ENCODE measurements around the gene CCDC97. TPM values are rescaled to one million over a fixed set of nuclear protein-coding genes. Genes with fewer than 3 reads are reported as not detected.

CCDC97 gene
- total RNA-seq, 1 donor from 2014 or later = 8.9 TPM

DNA sequence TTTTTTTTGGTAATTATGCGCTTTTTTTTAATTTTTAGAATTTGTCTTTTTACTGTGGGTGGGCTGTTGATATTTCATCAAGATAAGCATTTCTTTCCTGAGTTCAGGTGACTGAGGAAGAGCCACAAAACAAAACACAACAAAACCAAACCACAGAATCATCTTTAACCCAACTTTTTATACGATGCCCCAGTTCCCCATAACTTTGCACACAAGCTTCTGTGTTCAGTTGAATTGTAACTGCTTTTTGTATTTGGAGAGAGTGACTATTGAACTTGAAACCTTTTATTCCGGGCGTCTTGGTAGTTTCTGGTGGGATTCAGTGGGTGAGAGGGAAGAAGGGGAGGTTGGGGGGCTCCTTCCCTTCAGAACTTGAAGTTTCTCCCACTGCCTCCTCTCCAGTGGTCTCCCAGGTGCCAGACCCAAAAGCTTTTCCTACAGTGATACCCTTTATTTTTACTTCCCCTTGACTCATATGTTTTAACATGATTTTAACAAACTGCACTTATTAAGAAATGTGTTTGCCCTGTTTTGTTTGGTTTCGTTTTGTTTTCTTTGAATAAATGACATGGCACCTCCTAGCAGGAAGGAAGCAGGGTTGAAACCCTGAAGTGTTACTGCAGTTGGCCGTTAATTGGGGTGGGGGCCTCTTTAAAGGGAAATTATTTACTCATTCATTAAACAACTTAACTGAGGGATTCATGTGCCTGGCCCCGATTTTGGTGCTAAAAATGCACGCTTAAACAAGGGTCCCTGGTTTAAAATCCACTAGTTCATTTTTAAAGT, 2.7 kb upstream of the CCDC97 start:
- peaks cover 46 to 54% (median 47%) of the 10 kb centered on the region in 3 donors for H3K36me3 ChIP-seq (ENCODE audit: control insufficient read depth in 3 of 3, insufficient read depth in 3 of 3, low read length in 3 of 3)

GRCh38 chr19:41307954-41308449, 2.0 kb upstream of the CCDC97 start:
- Histone ChIP-seq H3K27me3 (ENCODE audit: control insufficient read depth in 3 of 3, insufficient read depth in 3 of 3, low read length in 3 of 3) (no peaks in the 10 kb centered on the region), H3K4me3 (ENCODE audit: low read length in 3 of 3) (peak overlapping the region in 1 of 3 donors; percentile 41), H3K9ac (ENCODE audit: low read depth in 1 of 3, low read length in 3 of 3) (peak overlapping the region; percentile 8 to 98 (median 66)), H3K9me3 (ENCODE audit: control insufficient read depth in 3 of 3, low read length in 3 of 3) (no peaks in the 10 kb centered on the region), H3K27ac (ENCODE audit: low read depth, low read length) (peak overlapping the region; percentile 91), H3K36me3 (ENCODE audit: control insufficient read depth in 3 of 3, insufficient read depth in 3 of 3, low read length in 3 of 3) (peaks cover 47 to 53% (median 48%) of the 10 kb centered on the region in 3 donors), H3K4me1 (ENCODE audit: control insufficient read depth in 3 of 3, insufficient read depth in 3 of 3, low read length in 3 of 3) (peaks cover 40 to 46% (median 43%) of the 10 kb centered on the region in 3 donors)

More for the DNA sequence above, 2.7 kb upstream of the CCDC97 start:
- no peaks in the 10 kb centered on the region for H3K27me3 ChIP-seq (ENCODE audit: control insufficient read depth in 3 of 3, insufficient read depth in 3 of 3, low read length in 3 of 3)
- H3K9ac ChIP-seq (ENCODE audit: low read depth in 1 of 3, low read length in 3 of 3) = peak overlapping the region in 2 of 3 donors; percentile 8 to 98
- H3K4me1 ChIP-seq (ENCODE audit: control insufficient read depth in 3 of 3, insufficient read depth in 3 of 3, low read length in 3 of 3) = peaks cover 37 to 40% (median 39%) of the 10 kb centered on the region in 3 donors
- H3K9me3 ChIP-seq (ENCODE audit: control insufficient read depth in 3 of 3, low read length in 3 of 3) = no peaks in the 10 kb centered on the region
- no peak overlapping the region for H3K4me3 ChIP-seq (ENCODE audit: low read length in 3 of 3)
- peak overlapping the region; percentile 91 for H3K27ac ChIP-seq (ENCODE audit: low read depth, low read length)

DNA sequence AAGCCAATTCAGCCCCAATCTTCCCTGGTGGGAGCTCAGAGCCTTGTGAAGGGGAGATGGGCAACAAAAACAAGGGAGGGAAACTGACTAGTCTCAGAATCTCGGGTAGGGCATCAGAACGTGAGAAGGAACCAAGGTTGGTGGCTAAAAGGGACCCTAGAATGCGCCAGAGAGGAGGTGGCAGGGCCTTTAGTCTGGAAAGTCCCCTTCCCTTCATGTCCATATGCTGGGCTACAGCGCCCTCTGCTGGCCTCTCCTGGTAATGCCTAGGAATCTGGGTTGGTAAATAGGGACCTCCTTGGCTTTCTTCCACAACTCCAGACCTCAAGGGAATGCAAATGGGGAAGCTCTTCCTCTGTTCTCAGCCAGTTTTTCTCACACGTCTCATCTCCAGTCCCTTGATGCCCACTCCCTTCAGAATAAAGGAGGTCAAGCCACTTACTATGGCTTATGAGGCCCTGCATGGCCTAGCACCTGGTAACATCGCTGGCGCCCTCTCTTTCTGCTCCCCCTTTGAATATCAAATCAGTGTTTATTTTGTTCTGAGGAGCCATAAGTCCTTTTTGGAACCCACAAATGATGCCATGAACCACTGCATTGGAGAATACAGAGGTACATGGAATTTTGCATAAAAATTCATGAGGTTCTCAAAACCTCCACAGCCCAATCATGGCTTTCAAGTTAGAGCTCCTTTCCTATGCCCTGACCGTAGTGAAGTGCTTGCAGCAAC, 1.4 kb upstream of the CCDC97 start:
- peaks cover 40 to 49% (median 46%) of the 10 kb centered on the region in 3 donors for H3K4me1 ChIP-seq (ENCODE audit: control insufficient read depth in 3 of 3, insufficient read depth in 3 of 3, low read length in 3 of 3)
- H3K36me3 ChIP-seq (ENCODE audit: control insufficient read depth in 3 of 3, insufficient read depth in 3 of 3, low read length in 3 of 3) = peaks cover 47 to 54% (median 49%) of the 10 kb centered on the region in 3 donors
- H3K27me3 ChIP-seq (ENCODE audit: control insufficient read depth in 3 of 3, insufficient read depth in 3 of 3, low read length in 3 of 3) = no peaks in the 10 kb centered on the region
- H3K9me3 ChIP-seq (ENCODE audit: control insufficient read depth in 3 of 3, low read length in 3 of 3) = no peaks in the 10 kb centered on the region
- H3K9ac ChIP-seq (ENCODE audit: low read depth in 1 of 3, low read length in 3 of 3) = peak overlapping the region; percentile 82 to 98 (median 92)
- H3K4me3 ChIP-seq (ENCODE audit: low read length in 3 of 3) = peak overlapping the region; percentile 84 to 98 (median 91)
- H3K27ac ChIP-seq (ENCODE audit: low read depth, low read length) = peak overlapping the region; percentile 91

DNA sequence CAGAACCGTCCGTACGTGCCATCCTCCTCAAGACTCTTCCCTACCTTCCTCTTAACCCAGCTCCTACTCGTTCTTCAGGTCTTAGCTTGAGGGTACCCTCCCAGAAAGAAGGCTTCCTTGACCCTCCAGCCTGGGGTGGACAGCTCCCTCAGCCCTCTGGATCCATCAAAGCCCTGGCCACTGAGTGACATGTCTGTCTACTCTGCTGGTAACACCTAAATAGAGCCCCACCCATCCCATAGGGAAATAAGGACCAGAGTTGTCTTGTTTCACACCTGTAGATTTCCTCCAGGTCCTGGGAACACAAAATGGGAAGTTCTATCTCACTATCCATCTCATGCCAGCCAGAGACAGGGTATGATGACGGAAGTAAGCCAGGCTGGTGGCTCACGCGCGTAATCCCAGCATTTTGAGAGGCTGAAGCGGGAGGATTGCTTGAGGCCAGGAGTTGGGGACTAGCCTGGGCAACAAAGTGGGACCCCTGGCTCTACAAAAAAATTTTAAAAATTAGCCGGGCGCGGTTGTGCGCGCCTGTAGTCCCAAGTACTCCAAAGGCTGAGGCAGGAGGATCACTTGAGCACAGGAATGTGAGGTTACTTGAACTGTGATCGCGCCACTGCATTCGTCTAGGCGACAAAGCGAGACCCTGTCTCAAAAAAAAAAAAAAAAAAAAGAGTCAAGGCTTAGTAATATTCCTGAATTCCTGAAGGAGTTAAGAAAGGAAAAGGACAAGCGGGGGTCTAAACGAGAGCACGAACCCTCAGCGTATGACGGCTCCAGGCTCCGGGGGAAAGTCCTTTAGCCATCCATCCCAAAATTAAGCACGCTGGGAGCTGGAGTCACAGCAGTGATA, 566 bp upstream of the CCDC97 start:
- peak overlapping the region; percentile 82 to 98 (median 92) for H3K9ac ChIP-seq (ENCODE audit: low read depth in 1 of 3, low read length in 3 of 3)
- H3K9me3 ChIP-seq (ENCODE audit: control insufficient read depth in 3 of 3, low read length in 3 of 3) = no peaks in the 10 kb centered on the region
- H3K27me3 ChIP-seq (ENCODE audit: control insufficient read depth in 3 of 3, insufficient read depth in 3 of 3, low read length in 3 of 3) = no peaks in the 10 kb centered on the region
- H3K27ac ChIP-seq (ENCODE audit: low read depth, low read length) = peak overlapping the region; percentile 91
- H3K4me1 ChIP-seq (ENCODE audit: control insufficient read depth in 3 of 3, insufficient read depth in 3 of 3, low read length in 3 of 3) = peaks cover 40 to 49% (median 44%) of the 10 kb centered on the region in 3 donors
- H3K4me3 ChIP-seq (ENCODE audit: low read length in 3 of 3) = peak overlapping the region; percentile 84 to 98 (median 91)
- peaks cover 39 to 49% (median 41%) of the 10 kb centered on the region in 3 donors for H3K36me3 ChIP-seq (ENCODE audit: control insufficient read depth in 3 of 3, insufficient read depth in 3 of 3, low read length in 3 of 3)

DNA sequence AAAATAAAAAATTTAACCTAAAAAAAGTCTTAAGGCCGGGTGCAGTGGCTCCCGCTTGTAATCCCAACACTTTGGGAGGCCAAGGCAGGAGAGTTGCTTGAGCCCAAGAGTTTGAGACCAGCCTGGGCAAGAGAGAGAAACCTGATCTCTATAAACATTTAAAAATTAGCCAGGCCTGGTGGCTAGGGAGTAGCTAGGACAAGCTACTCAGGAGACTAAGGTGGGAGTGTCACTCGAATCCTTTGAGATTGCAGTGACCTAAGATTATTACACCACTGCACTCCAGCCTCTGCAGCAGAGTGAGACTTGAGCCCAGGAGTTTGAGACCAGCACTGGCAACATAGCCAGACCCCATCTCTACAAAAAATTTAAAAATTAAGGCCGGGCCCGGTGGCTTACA, 1.1 kb downstream of the CCDC97 start:
- Histone ChIP-seq H3K27me3 (ENCODE audit: control insufficient read depth in 3 of 3, insufficient read depth in 3 of 3, low read length in 3 of 3) (no peaks in the 10 kb centered on the region), H3K27ac (ENCODE audit: low read depth, low read length) (peak overlapping the region; percentile 91), H3K36me3 (ENCODE audit: control insufficient read depth in 3 of 3, insufficient read depth in 3 of 3, low read length in 3 of 3) (peaks cover 25 to 35% (median 27%) of the 10 kb centered on the region in 3 donors), H3K4me1 (ENCODE audit: control insufficient read depth in 3 of 3, insufficient read depth in 3 of 3, low read length in 3 of 3) (peaks cover 39 to 49% (median 44%) of the 10 kb centered on the region in 3 donors), H3K9ac (ENCODE audit: low read depth in 1 of 3, low read length in 3 of 3) (peak overlapping the region; percentile 82 to 98 (median 92)), H3K9me3 (ENCODE audit: control insufficient read depth in 3 of 3, low read length in 3 of 3) (no peaks in the 10 kb centered on the region), H3K4me3 (ENCODE audit: low read length in 3 of 3) (peak overlapping the region; percentile 84 to 98 (median 91))

- Histone ChIP-seq H3K36me3 (ENCODE audit: control insufficient read depth in 3 of 3, insufficient read depth in 3 of 3, low read length in 3 of 3) (peaks cover 25 to 35% (median 27%) of the 10 kb centered on the region in 3 donors), H3K4me3 (ENCODE audit: low read length in 3 of 3) (peak overlapping the region in 2 of 3 donors; percentile 29 to 84), H3K27me3 (ENCODE audit: control insufficient read depth in 3 of 3, insufficient read depth in 3 of 3, low read length in 3 of 3) (no peaks in the 10 kb centered on the region), H3K27ac (ENCODE audit: low read depth, low read length) (no peak overlapping the region), H3K9me3 (ENCODE audit: control insufficient read depth in 3 of 3, low read length in 3 of 3) (no peaks in the 10 kb centered on the region), H3K9ac (ENCODE audit: low read depth in 1 of 3, low read length in 3 of 3) (peak overlapping the region in 2 of 3 donors; percentile 63 to 98), H3K4me1 (ENCODE audit: control insufficient read depth in 3 of 3, insufficient read depth in 3 of 3, low read length in 3 of 3) (peaks cover 39 to 49% (median 44%) of the 10 kb centered on the region in 3 donors)
Measured at GRCh38 chr19:41311613-41312012, 1.6 kb downstream of the CCDC97 start.

- Histone ChIP-seq H3K9ac (ENCODE audit: low read depth in 1 of 3, low read length in 3 of 3) (no peak overlapping the region), H3K27ac (ENCODE audit: low read depth, low read length) (no peak overlapping the region), H3K4me1 (ENCODE audit: control insufficient read depth in 3 of 3, insufficient read depth in 3 of 3, low read length in 3 of 3) (peaks cover 13 to 21% (median 18%) of the 10 kb centered on the region in 3 donors), H3K9me3 (ENCODE audit: control insufficient read depth in 3 of 3, low read length in 3 of 3) (no peaks in the 10 kb centered on the region), H3K4me3 (ENCODE audit: low read length in 3 of 3) (no peak overlapping the region), H3K36me3 (ENCODE audit: control insufficient read depth in 3 of 3, insufficient read depth in 3 of 3, low read length in 3 of 3) (peaks cover 59 to 65% (median 62%) of the 10 kb centered on the region in 3 donors), H3K27me3 (ENCODE audit: control insufficient read depth in 3 of 3, insufficient read depth in 3 of 3, low read length in 3 of 3) (no peaks in the 10 kb centered on the region)
Measured at GRCh38 chr19:41316306-41316920, 6.4 kb downstream of the CCDC97 start.

GRCh38 chr19:41318696-41319499, 8.9 kb downstream of the CCDC97 start:
- Histone ChIP-seq H3K4me3 (ENCODE audit: low read length in 3 of 3) (no peak overlapping the region), H3K36me3 (ENCODE audit: control insufficient read depth in 3 of 3, insufficient read depth in 3 of 3, low read length in 3 of 3) (peaks cover 48 to 60% (median 53%) of the 10 kb centered on the region in 3 donors), H3K4me1 (ENCODE audit: control insufficient read depth in 3 of 3, insufficient read depth in 3 of 3, low read length in 3 of 3) (peaks cover 27 to 29% (median 28%) of the 10 kb centered on the region in 3 donors), H3K9me3 (ENCODE audit: control insufficient read depth in 3 of 3, low read length in 3 of 3) (no peaks in the 10 kb centered on the region), H3K27ac (ENCODE audit: low read depth, low read length) (no peak overlapping the region), H3K27me3 (ENCODE audit: control insufficient read depth in 3 of 3, insufficient read depth in 3 of 3, low read length in 3 of 3) (no peaks in the 10 kb centered on the region), H3K9ac (ENCODE audit: low read depth in 1 of 3, low read length in 3 of 3) (no peak overlapping the region)
